ENCODE data around the gene ARHGAP26.

DNA sequence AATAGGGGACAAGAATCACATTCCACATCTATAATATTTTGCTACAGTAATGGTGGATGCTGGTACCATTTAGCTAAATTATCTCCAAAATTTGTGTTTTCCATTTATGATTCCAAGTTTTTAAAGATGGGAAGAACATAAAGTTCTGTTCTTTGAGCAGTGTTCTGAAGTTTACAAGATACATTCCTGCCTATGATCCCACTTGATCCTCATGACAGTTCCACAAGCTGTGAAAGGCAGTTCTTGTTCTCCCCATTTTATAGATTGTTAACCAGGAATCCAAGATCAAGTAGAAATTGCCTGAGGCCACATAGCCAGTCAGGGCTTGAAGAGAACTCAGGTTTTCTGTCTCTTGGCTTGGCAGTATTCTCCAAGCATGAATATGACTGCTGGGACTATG is 376.0 kb downstream of the ARHGAP26 start:
- TF ChIP-seq POLR2AphosphoS5 (IDR thresholded peaks at IDR 0.05; ENCODE audit: low read depth, low read length) (no peak), FOXP2 (optimal IDR thresholded peaks at IDR 0.05; ENCODE audit: borderline replicate concordance, extremely low read depth, extremely low read length, insufficient read depth) (no peak), SIN3A (IDR thresholded peaks at IDR 0.05; ENCODE audit: borderline replicate concordance, insufficient read depth, low read length) (no peak), TAF1 (IDR thresholded peaks at IDR 0.05; ENCODE audit: borderline replicate concordance, insufficient read depth, low read length) (no peak)

Data from PFSK-1 (cell line).